ENCODE data around the gene CALR3. TPM values are rescaled to one million over a fixed set of nuclear protein-coding genes. Genes with fewer than 3 reads are reported as not detected.

Gene CALR3
- total and polyA plus RNA-seq, 10 of the 15 experiments (the other 5 are each of a cell fraction or from before 2014, with no cell fraction given): 0.05 to 0.45 (median 0.12) TPM; not detected in 2

- TF ChIP-seq ZSCAN29 (IDR thresholded peaks at IDR 0.05): no peak
- TF ChIP-seq CUX1 (IDR thresholded peaks at IDR 0.05; ENCODE audit: insufficient replicate concordance, low read depth, low read length): no peak
- TF ChIP-seq SMAD5 (IDR thresholded peaks at IDR 0.05; ENCODE audit: low read depth): no peak
- no peak for TF ChIP-seq ATF2 (IDR thresholded peaks at IDR 0.05; ENCODE audit: low read length)
- TF ChIP-seq REST (IDR thresholded peaks at IDR 0.05; ENCODE audit: low read depth, low read length): no peak
- no peak for TF ChIP-seq SIN3A (IDR thresholded peaks at IDR 0.05; ENCODE audit: low read depth, low read length)
- no peak for TF ChIP-seq BMI1 (IDR thresholded peaks at IDR 0.05; ENCODE audit: borderline replicate concordance)
- TF ChIP-seq HCFC1 (IDR thresholded peaks at IDR 0.05; ENCODE audit: low read length): no peak
- no peak for TF ChIP-seq NFYA (IDR thresholded peaks at IDR 0.05; ENCODE audit: borderline replicate concordance, low read depth, low read length)
- TF ChIP-seq NFIC (IDR thresholded peaks at IDR 0.05; ENCODE audit: low read depth, low read length): no peak
- no peak for TF ChIP-seq TCF3 (IDR thresholded peaks at IDR 0.05; ENCODE audit: borderline replicate concordance, insufficient read depth, low read depth, low read length)
- no peak for TF ChIP-seq RBBP5 (conservative IDR thresholded peaks at IDR 0.05)
- FAIRE-seq: no peak
- H3K27me3 ChIP-seq (replicated peaks in 1 of 2; ENCODE audit: control insufficient read depth in 2 of 2, insufficient read depth in 2 of 2, low read length in 1 of 2): no peaks in the 10 kb centered on the region
- no peak overlapping the region for H3K9ac ChIP-seq (ENCODE audit: control insufficient read depth, insufficient read depth, low read length)
- H3K9me3 ChIP-seq (replicated peaks; ENCODE audit: control insufficient read depth, insufficient read depth, low read length): no peaks in the 10 kb centered on the region
- H3K4me1 ChIP-seq (ENCODE audit: control insufficient read depth, insufficient read depth, low read length): no peaks in the 10 kb centered on the region
- no TSS peak for BruUV-seq (replicated peaks)
- WGBS (ENCODE audit: insufficient coverage, insufficient replicate concordance, low lambda C conversion rate, missing lambda C conversion rate): 96% methylated on average over 28 of the region's 28 CpGs
- in situ Hi-C loops (cut with MboI) (no loop called here), intact Hi-C loops (cut with micrococcal nuclease; ENCODE audit: unreplicated experiment) (no loop called here)
- H2AFZ ChIP-seq (ENCODE audit: control insufficient read depth, low read depth, low read length): no peak overlapping the region
- no peaks in the 10 kb centered on the region for H3K79me2 ChIP-seq (ENCODE audit: control insufficient read depth, insufficient read depth, low read length)
- H4K20me1 ChIP-seq (ENCODE audit: control insufficient read depth, insufficient read depth): no peaks in the 10 kb centered on the region
- ChIA-PET CTCF (no interaction called here), POLR2A (interaction anchor here (0.9 kb wide), 1 partner anchor 9 kb away, joined by 3 read pairs; no protein-coding TSS in a partner anchor), RAD21 (ENCODE audit: unreplicated experiment) (interaction anchor here (0.6 kb wide), 1 partner anchor 22 kb away, joined by 3 read pairs; no protein-coding TSS in a partner anchor), SMC1A (ENCODE audit: uncharacterized antibody, unreplicated experiment) (no interaction called here)
- DNase-seq (ENCODE audit: low read depth, low spot score): no peak
- ATAC-seq: no peak
- no peak overlapping the region for H3K4me2 ChIP-seq (ENCODE audit: control insufficient read depth, insufficient read depth)
- H3K36me3 ChIP-seq (ENCODE audit: control insufficient read depth in 2 of 2, insufficient read depth in 2 of 2, low read length in 1 of 2): no peaks in the 10 kb centered on the region; a peak in 2 of 4 replicates
- no peak overlapping the region for H3K27ac ChIP-seq (ENCODE audit: control insufficient read depth, insufficient read depth)
- no peak overlapping the region for H3K4me3 ChIP-seq
Measured at GRCh38 chr19:16509141-16510061, 13.4 kb upstream of the CALR3 start.

Data from GM12878 (cell line).